HPDE6-E6E7 (cell line): ENCODE measurements around the gene COX5A.
"Not testable (repeated sequence)": the region's sequence is repeated elsewhere in the genome, so short reads cannot be mapped to it uniquely, and the experiment has no call there.

Source experiments
- DNase-seq: peaks from one replicate; pipeline ENCODE4 v3.0.0; 2011; ENCODE audit warnings: missing footprints; ENCODE audit errors: extremely low spot score

COX5A gene

DNA sequence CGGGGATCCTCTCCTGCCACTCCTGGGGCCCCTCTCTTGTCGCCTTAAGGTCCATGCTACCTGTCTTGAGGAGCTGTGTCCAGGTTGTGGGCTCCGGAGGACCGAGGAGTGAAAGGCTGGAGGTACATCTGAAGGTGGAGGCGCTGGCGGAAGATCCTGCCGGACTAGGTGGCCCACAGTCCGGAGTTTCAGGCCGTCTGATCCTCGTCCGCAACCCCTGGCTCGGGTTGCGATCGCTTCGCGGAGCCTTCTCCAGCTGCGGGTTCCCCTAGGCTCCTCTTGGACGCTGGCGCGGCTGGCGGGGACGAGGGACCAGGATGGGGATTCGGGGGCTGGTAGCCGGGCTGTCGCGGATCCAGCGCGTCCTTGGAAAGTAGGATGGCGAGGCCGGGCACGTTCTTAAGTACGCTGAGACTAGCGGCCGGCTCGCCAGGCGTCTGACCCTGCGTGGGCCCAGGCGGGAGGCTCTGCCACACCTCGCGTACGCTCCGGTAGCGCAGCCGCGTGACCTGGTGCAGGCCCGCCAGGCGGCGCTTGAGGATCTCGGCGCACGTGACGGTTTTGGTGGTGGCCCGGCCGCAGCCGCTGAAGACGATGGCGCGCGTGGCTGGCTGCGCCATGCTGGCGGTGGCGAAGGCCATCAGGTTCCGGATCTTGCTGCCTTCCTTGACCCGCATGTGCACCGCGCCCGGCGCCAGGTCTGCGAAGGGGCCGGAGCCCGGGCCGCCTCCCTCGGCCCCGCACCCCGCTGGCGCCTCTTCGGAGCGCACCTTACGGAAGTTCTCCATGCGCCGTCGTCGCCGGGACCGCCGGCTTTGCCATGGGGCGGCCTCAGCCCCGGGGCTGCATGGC, 18.1 kb upstream of the COX5A start:
- peak; percentile 44 for DNase-seq

DNA sequence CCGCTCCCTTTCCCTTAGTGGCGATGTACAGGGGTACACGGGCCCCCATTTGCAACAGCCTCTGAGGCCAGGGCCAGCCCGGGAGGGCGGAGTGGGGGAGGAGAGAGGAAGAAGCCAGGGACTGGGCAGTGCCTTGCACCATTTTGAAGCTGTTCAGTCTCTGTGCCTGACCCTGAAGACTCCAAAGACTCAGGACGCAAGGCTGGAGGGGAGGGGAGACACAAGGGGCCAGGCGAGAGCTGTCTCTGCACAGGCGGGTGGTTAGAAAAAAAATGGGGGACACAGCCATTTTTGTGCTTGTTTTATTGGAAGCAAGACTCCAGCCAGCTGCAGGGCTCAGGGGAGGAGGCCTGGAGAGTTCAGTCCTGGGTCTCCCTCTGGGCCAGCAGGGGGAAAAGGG, 17.1 kb upstream of the COX5A start:
- DNase-seq = no peak

DNA sequence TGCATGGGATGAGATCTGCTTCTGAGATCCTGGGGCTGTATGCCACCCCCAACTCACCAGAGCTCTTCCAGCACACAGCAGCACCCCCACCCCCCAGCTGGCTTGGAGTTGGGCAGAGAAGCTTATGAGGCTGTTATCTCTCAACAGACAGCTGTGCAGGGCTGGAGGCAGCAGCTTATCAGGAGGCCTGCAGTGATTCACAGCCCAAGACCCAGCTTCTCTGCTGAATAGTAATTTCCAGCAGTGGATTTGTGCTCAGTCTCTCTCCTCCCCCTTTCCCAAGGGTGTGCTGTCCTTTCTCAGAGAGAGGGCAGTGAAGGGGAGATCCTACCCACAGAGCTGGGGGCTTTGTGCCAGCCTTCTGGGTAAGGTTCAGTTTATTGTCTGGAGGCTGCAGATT, 16.6 kb upstream of the COX5A start:
- DNase-seq = no peak

- DNase-seq = no peak
Measured at GRCh38 chr15:74951006-74951405, 13.1 kb upstream of the COX5A start.

GRCh38 chr15:74950078-74950908, 12.4 kb upstream of the COX5A start:
- peak; percentile 62 for DNase-seq

DNA sequence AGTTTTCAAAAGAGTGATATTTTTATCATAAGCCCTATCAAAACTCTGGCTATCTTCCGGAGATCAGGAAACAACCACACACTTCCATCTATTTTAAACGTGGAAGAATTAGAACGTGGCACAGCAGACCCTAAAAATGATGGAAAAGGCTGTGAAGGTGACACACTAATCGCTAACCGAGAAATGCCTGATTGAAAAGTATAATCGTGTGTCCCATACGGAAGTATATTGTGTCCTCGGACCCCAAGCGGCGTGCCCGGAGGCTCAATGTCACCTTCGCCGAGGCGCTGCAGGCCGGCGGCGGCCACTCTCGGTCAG, 642 bp downstream of the COX5A start:
- no peak for DNase-seq

DNA sequence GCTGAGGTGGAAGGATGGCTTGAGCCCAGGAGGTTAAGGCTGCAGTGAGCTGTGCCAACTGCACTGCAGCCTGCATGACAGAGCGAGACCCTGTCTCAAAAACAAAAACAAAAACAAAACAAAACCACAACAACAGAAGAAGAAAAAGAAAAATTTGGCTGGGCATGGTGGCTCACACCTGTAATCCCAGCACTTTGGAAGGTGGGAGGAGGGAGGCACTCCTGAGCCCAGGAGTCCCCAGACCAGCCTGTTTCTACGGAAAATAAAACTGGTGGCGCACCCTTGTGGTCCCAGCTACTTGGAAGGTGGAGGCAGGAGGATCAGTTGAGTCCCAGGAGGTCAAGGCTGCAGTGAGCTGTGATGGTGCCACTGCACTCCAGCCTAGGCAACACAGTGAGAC, 2.7 kb downstream of the COX5A start:
- DNase-seq = not testable (repeated sequence)

GRCh38 chr15:74933573-74933972, 4.3 kb downstream of the COX5A start:
- no peak for DNase-seq

GRCh38 chr15:74928771-74929198, 9.1 kb downstream of the COX5A start:
- no peak for DNase-seq

- no peak for DNase-seq
Measured at GRCh38 chr15:74924525-74924924, 13.3 kb downstream of the COX5A start.

GRCh38 chr15:74920456-74920855, 17.4 kb downstream of the COX5A start:
- DNase-seq = no peak

GRCh38 chr15:74917676-74918075, 20.2 kb downstream of the COX5A start:
- DNase-seq = no peak

DNA sequence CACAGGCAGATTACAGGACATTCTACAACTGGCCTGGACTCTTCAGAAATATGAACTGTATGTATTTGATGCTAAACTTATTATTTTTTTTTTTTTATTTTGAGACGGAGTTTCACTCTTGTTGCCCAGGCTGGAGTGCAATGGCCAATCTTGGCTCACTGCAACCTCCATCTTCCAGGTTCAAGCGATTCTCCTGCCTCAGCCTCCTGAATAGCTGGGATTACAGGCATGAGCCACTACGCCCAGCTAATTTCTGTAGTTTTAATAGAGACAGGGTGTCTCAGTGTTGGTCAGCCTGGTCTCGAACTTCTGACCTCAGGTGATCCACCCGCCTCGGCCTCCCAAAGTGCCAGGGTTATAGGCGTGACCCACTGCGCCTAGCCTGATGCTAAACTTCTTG, 24.1 kb downstream of the COX5A start:
- not testable (repeated sequence) for DNase-seq

DNA sequence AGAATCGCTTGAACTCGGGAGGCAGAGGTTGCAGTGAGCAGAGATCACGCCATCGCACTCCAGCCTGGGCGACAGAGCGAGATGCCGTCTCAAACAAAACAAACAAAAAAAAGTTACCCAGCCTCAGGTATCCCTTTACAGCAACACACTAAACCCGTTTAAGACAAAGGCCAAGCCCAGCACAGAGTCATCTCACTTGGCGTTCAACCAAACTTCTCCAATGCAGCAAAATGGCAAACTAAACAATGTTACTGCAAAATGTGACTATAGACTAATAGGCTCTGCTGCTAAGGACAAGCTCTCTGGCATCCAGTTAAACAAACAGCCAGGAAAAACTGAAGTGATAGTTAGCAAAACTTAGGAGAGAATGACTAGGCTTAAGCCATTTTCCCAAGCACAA, 24.8 kb downstream of the COX5A start:
- DNase-seq = no peak

GRCh38 chr15:74908635-74909034, 29.2 kb downstream of the COX5A start:
- DNase-seq = no peak

- no peak for DNase-seq
Measured at GRCh38 chr15:74907163-74907870, 30.6 kb downstream of the COX5A start.

- DNase-seq = peak; percentile 91
Measured at GRCh38 chr15:74906450-74907162, 31.3 kb downstream of the COX5A start, which contains the start of gene FAM219B. Gene FAM219B (minus strand): TSS chr15:74906851. CDS start chr15:74906800, 51 bp downstream.

- no peak for DNase-seq
Measured at GRCh38 chr15:74906067-74906449, 31.8 kb downstream of the COX5A start.

DNA sequence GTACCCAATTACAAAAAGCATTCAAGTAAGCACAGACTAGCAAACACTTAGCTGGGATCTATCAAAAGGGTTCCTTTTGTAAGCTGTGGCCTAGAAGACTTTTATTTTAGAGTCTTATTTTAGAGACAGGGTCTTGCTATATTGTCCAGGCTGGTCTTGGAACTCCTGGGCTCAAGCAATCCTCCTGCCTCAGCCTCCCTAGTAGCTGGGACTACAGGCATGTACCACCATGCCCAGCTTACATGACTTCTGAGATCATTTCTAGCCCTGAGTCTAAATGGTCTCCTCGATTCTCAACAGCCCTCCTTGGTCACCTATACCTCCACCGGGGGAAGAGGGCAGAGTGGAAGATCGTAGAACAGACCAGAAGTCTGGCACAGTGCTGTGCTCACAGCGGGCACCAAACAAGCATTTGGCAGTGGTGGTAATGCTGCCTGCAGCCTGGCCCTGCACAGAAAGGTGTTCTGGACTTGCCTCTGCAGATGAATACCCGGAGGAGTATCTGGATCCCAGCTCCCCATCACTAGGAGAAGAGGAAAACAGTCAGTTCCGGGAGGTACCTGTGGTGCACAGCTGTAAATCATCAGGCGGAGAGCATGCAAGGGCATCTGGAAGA, 33.6 kb downstream of the COX5A start:
- DNase-seq = no peak

- DNase-seq = no peak
Measured at GRCh38 chr15:74903676-74904075, 34.2 kb downstream of the COX5A start.
